Erythroblast (primary cell): Measurements from ENCODE around the gene PCED1B.

Source experiments
- GATA1 ChIP-seq: IDR thresholded peaks from 2 replicates; pipeline ENCODE4 v1.6.1; 2011; ENCODE audit warnings: low read depth, mild to moderate bottlenecking, control low read depth, low read length, moderate library complexity
- POLR2A ChIP-seq: IDR thresholded peaks from 2 replicates; pipeline ENCODE4 v1.6.1; 2011; ENCODE audit warnings: mild to moderate bottlenecking, low read length

DNA sequence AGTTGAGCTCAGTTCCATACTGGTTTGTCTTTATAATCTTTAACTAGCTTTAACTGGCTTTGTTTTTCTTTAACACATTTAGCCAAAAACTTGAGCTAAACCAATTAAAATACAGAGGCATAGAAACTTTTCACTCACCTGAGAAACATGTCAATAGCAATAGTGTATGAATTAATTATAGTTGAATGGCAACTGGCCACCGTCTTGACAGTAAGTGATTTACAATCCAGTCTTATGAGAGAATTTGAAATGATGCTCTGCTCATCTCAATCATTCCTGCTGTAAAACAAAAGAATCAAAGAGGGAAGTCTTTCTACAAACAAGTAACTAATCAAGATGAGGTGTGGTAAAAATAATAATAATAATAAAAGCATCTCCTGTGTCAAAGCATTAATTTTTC is 86.9 kb downstream of the PCED1B start:
- no peak for TF ChIP-seq POLR2A
- TF ChIP-seq GATA1 = no peak
